ENCODE data around the gene ERI3. TPM values are rescaled to one million over a fixed set of nuclear protein-coding genes. Genes with fewer than 3 reads are reported as not detected.

ERI3 gene
- total and polyA plus RNA-seq, 9 of the 15 experiments (the other 6 are each of a cell fraction or from before 2014, with no cell fraction given) = 47.8 to 93.4 (median 67.2) TPM

GRCh38 chr1:44213222-44214112 is 141.6 kb downstream of the ERI3 start, which contains the start of gene DMAP1 (continued):
- TF ChIP-seq REST (IDR thresholded peaks at IDR 0.05; ENCODE audit: borderline replicate concordance) = no peak; the same call in 1 of the 2 replicates
- TF ChIP-seq REST (CRISPR knock-in tag; IDR thresholded peaks at IDR 0.05; ENCODE audit: low read depth) = peak; percentile 73
- peak; percentile 99 for TF ChIP-seq PHF20 (IDR thresholded peaks at IDR 0.05; ENCODE audit: partially characterized antibody)
